ENCODE data around the gene TMEM260. TPM values are rescaled to one million over a fixed set of nuclear protein-coding genes. Genes with fewer than 3 reads are reported as not detected.
"Not testable (repeated sequence)": the region's sequence is repeated elsewhere in the genome, so short reads cannot be mapped to it uniquely, and the experiment has no call there.

The TMEM260 gene
- total and polyA plus RNA-seq, 7 donors = 2.5 to 7.4 (median 3.8) TPM

GRCh38 chr14:56664811-56665421, 85.3 kb downstream of the TMEM260 start:
- Histone ChIP-seq H3K27ac (no peak overlapping the region), H3K36me3 (ENCODE audit: insufficient read depth in 1 of 2, low read depth in 1 of 2) (no peaks in the 10 kb centered on the region), H3K27me3 (ENCODE audit: insufficient read depth in 3 of 3, low read length in 2 of 3) (peaks cover 0 to 3% (median 0%) of the 10 kb centered on the region in 3 donors), H3K4me3 (no peak overlapping the region), H3K4me1 (no peaks in the 10 kb centered on the region), H3K9me3 (no peaks in the 10 kb centered on the region)
- ATAC-seq = no peak
- TF ChIP-seq CTCF (IDR thresholded peaks at IDR 0.05) = no peak
- intact Hi-C loops (cut with DNase I) = loop anchor here (5.0 to 10.0 kb wide), 2 partner anchors 650 to 652 kb away; no protein-coding TSS in a partner anchor
- 74 to 82% (median 76%) methylated on average over 12 of the region's 12 CpGs for WGBS, 3 donors
- DNase-seq = no peak

GRCh38 chr14:56666294-56666693, 86.7 kb downstream of the TMEM260 start:
- intact Hi-C loops (cut with DNase I) = loop anchor here in 1 of 2 donors (10.0 kb wide), 1 partner anchor 649 kb away; no protein-coding TSS in a partner anchor
- peaks cover 0 to 3% (median 0%) of the 10 kb centered on the region in 3 donors for H3K27me3 ChIP-seq (ENCODE audit: insufficient read depth in 3 of 3, low read length in 2 of 3)
- no peak overlapping the region for H3K27ac ChIP-seq
- H3K36me3 ChIP-seq (ENCODE audit: insufficient read depth in 1 of 2, low read depth in 1 of 2) = no peaks in the 10 kb centered on the region
- no peak for ATAC-seq
- TF ChIP-seq CTCF (IDR thresholded peaks at IDR 0.05) = no peak
- no peak for DNase-seq
- no peak overlapping the region for H3K4me3 ChIP-seq
- no peaks in the 10 kb centered on the region for H3K4me1 ChIP-seq
- 94 to 96% (median 94%) methylated on average over 7 of the region's 7 CpGs for WGBS, 3 donors
- H3K9me3 ChIP-seq = no peaks in the 10 kb centered on the region

GRCh38 chr14:56666716-56667115, 87.1 kb downstream of the TMEM260 start:
- intact Hi-C loops (cut with DNase I) = loop anchor here in 1 of 2 donors (10.0 kb wide), 1 partner anchor 648 kb away; no protein-coding TSS in a partner anchor
- WGBS, 3 donors = 60 to 92% (median 83%) methylated on average over 3 of the region's 3 CpGs
- no peak for ATAC-seq

GRCh38 chr14:56667290-56667689, 87.7 kb downstream of the TMEM260 start:
- not testable (repeated sequence) for H3K36me3 ChIP-seq (ENCODE audit: insufficient read depth in 1 of 2, low read depth in 1 of 2); H3K9me3 ChIP-seq; H3K27ac ChIP-seq; DNase-seq; H3K27me3 ChIP-seq (ENCODE audit: insufficient read depth in 3 of 3, low read length in 2 of 3); H3K4me1 ChIP-seq; ATAC-seq; H3K4me3 ChIP-seq
- 66 to 83% (median 68%) methylated on average over 3 to 7 of the region's 11 CpGs for WGBS, 3 donors
- intact Hi-C loops (cut with DNase I) = loop anchor here in 1 of 2 donors (10.0 kb wide), 1 partner anchor 648 kb away; no protein-coding TSS in a partner anchor

More at GRCh38 chr14:56666716-56667115, 87.1 kb downstream of the TMEM260 start:
- Histone ChIP-seq H3K36me3 (ENCODE audit: insufficient read depth in 1 of 2, low read depth in 1 of 2) (no peaks in the 10 kb centered on the region), H3K9me3 (no peaks in the 10 kb centered on the region), H3K27me3 (ENCODE audit: insufficient read depth in 3 of 3, low read length in 2 of 3) (peaks cover 0 to 3% (median 0%) of the 10 kb centered on the region in 3 donors), H3K4me3 (no peak overlapping the region), H3K4me1 (no peaks in the 10 kb centered on the region), H3K27ac (no peak overlapping the region)
- no peak for TF ChIP-seq CTCF (IDR thresholded peaks at IDR 0.05)
- DNase-seq = no peak

- WGBS, 3 donors = 46 to 78% (median 63%) methylated on average over 5 of the region's 5 CpGs
- no peak for TF ChIP-seq CTCF (IDR thresholded peaks at IDR 0.05)
These were observed 96.4 kb downstream of the TMEM260 start for GRCh38 chr14:56676042-56676441.

More at GRCh38 chr14:56676042-56676441, 96.4 kb downstream of the TMEM260 start:
- no peak overlapping the region for H3K4me3 ChIP-seq
- H3K27me3 ChIP-seq (ENCODE audit: insufficient read depth in 3 of 3, low read length in 2 of 3) = no peaks in the 10 kb centered on the region
- no peaks in the 10 kb centered on the region for H3K36me3 ChIP-seq (ENCODE audit: insufficient read depth in 1 of 2, low read depth in 1 of 2)
- H3K4me1 ChIP-seq = no peaks in the 10 kb centered on the region
- intact Hi-C loops (cut with DNase I) = no loop called here
- ATAC-seq (no peak), DNase-seq (no peak)
- H3K9me3 ChIP-seq = no peaks in the 10 kb centered on the region
- H3K27ac ChIP-seq = no peak overlapping the region

All from psoas muscle (tissue), 8 donors.